ENCODE data around the gene P2RX4. TPM values are rescaled to one million over a fixed set of nuclear protein-coding genes. Genes with fewer than 3 reads are reported as not detected.
"Not testable (repeated sequence)": the region's sequence is repeated elsewhere in the genome, so short reads cannot be mapped to it uniquely, and the experiment has no call there.

The P2RX4 gene, protein sequence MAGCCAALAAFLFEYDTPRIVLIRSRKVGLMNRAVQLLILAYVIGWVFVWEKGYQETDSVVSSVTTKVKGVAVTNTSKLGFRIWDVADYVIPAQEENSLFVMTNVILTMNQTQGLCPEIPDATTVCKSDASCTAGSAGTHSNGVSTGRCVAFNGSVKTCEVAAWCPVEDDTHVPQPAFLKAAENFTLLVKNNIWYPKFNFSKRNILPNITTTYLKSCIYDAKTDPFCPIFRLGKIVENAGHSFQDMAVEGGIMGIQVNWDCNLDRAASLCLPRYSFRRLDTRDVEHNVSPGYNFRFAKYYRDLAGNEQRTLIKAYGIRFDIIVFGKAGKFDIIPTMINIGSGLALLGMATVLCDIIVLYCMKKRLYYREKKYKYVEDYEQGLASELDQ
- total RNA-seq (2022) (8.1 and 10.7 TPM in 2 replicates), Bru-seq, nascent RNA (percentile 54 among the genes with signal in this experiment), BruChase-seq, experiment 1, labeled RNA remaining after a 6-hour chase (percentile 46 among the genes with signal in this experiment), BruChase-seq, experiment 2, labeled RNA remaining after a 2-hour chase (percentile 46 among the genes with signal in this experiment)
- long read RNA-seq, transcript P2RX4-202 (12 exons, 2,032 nt): major isoform, 21 of 29 reads
- long read RNA-seq, partial matches to known transcripts: 0 of 29 reads
- long read RNA-seq, other reads (novel, unspliced or antisense): 6 of 29 reads

DNA sequence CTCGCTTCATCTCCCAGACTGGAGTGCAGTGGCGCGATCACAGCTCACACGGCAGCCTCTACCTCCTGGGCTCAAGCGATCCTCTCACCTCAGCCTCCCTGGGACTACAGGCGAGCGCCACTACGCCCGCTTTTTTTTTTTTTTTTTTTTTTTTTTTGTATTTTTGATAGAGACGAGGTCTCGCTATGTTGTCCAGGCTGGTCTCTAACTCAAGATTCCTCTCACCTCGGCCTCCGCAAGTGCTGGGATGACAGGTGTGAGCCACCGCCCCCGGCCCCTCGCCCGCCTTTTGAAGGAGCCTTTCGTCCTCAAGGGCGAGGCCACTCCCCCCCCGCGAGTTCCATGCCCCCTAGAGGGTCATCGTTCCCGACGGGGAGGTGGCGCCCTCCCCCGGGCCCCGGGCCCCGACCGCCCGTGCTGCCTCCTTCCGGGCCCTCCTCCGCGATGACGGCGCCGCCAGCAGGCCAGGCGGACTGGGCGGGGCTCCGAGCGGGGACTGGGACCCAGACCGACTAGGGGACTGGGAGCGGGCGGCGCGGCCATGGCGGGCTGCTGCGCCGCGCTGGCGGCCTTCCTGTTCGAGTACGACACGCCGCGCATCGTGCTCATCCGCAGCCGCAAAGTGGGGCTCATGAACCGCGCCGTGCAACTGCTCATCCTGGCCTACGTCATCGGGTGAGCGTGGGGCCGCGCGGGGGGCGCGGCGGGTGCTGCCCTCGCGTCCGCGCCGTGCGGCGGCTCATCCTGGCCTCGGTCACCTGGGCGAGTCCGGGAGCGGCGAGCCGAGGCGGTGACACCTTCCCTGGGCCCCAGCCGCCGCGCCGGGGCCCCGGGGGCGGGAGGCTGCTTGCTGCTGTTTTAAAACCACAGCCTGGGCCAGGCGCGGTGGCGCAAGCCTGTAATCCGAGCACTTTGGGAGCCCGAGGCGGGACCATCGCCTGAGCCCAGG lies at the start of gene P2RX4:
Gene P2RX4, plus strand, starts transcription at position 506 of the 949 bp plus-strand sequence. Its CDS starts 36 bp downstream, at position 542.
- no TSS peak for BruUV-seq (replicated peaks)
- Mint-ChIP-seq H3K4me3 (ENCODE audit: unreplicated experiment) (peak within 1 kb of the TSS; percentile 72), H3K27me3 (ENCODE audit: insufficient read depth, unreplicated experiment) (no peaks in the 10 kb centered on the region), H3K9me3 (ENCODE audit: unreplicated experiment) (no peaks in the 10 kb centered on the region), H3K4me1 (ENCODE audit: insufficient read depth, unreplicated experiment) (peaks cover 12% of the 10 kb centered on the region), H3K27ac (ENCODE audit: low read depth, unreplicated experiment) (peak within 1 kb of the TSS; percentile 63), H3K36me3 (ENCODE audit: insufficient read depth, unreplicated experiment) (peaks cover 9% of the 10 kb centered on the region)
- TF ChIP-seq, protein P1, sequence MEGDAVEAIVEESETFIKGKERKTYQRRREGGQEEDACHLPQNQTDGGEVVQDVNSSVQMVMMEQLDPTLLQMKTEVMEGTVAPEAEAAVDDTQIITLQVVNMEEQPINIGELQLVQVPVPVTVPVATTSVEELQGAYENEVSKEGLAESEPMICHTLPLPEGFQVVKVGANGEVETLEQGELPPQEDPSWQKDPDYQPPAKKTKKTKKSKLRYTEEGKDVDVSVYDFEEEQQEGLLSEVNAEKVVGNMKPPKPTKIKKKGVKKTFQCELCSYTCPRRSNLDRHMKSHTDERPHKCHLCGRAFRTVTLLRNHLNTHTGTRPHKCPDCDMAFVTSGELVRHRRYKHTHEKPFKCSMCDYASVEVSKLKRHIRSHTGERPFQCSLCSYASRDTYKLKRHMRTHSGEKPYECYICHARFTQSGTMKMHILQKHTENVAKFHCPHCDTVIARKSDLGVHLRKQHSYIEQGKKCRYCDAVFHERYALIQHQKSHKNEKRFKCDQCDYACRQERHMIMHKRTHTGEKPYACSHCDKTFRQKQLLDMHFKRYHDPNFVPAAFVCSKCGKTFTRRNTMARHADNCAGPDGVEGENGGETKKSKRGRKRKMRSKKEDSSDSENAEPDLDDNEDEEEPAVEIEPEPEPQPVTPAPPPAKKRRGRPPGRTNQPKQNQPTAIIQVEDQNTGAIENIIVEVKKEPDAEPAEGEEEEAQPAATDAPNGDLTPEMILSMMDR (IDR thresholded peaks at IDR 0.05; ENCODE audit: unreplicated experiment): peak; percentile 10
- ChIA-PET POLR2A (interaction anchor here (0.7 kb wide), 1 partner anchor 78 kb away, joined by 3 read pairs; no protein-coding TSS in a partner anchor), CTCF (interaction anchor here (1.2 kb wide), 1 partner anchor 25 kb away, joined by 6 read pairs; no protein-coding TSS in a partner anchor)
- intact Hi-C loops (cut with micrococcal nuclease): loop anchor here (5.0 kb wide), 1 partner anchor 88 kb away; no protein-coding TSS in a partner anchor
- peak; percentile 83 for DNase-seq (ENCODE audit: unreplicated experiment)

DNA sequence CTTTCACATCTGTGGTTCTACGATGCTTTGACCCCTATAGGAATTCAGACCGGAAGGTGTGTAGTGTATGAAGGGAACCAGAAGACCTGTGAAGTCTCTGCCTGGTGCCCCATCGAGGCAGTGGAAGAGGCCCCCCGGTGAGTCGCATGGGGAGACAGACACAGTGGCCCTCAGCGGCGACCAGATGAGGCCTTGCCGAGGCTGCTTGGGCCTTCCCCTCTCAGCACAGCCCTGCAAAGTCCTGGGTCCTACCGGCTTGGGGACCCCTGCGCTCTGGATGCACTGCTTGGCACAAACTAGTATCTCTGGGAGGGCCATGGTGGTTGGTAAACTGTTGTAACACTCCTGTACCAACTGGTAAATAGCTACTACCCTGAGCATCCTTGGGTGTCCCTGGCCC lies 47.5 kb upstream of the P2RX4 start:
- Mint-ChIP-seq H3K9me3 (ENCODE audit: unreplicated experiment) (no peaks in the 10 kb centered on the region), H3K4me3 (ENCODE audit: unreplicated experiment) (no peak overlapping the region), H3K27me3 (ENCODE audit: insufficient read depth, unreplicated experiment) (peaks cover 5% of the 10 kb centered on the region), H3K4me1 (ENCODE audit: insufficient read depth, unreplicated experiment) (peaks cover 6% of the 10 kb centered on the region), H3K36me3 (ENCODE audit: insufficient read depth, unreplicated experiment) (no peaks in the 10 kb centered on the region), H3K27ac (ENCODE audit: low read depth, unreplicated experiment) (no peak overlapping the region)
- intact Hi-C loops (cut with micrococcal nuclease): no loop called here
- TF ChIP-seq, protein P1 (IDR thresholded peaks at IDR 0.05; ENCODE audit: unreplicated experiment): no peak
- ChIA-PET CTCF (no interaction called here), POLR2A (no interaction called here)
- no TSS peak for BruUV-seq (replicated peaks)
- DNase-seq (ENCODE audit: unreplicated experiment): no peak

DNA sequence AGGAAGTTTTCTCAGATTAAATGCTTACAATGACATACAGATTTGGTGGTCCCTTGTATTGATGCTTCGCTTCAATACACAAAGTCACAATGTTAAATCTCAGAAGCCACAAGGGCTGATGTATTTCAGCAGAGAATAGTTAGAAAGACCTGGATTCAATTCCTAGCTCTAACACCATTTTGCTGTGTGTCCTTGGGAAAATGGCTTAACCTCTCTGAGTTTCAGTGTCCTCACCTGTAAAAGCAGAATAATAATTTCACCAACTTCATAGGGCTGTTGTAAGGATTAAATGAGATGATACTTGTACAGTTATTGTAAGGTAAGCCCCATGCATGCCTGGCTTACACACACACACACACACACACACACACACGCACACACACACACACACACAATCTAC lies 46.9 kb upstream of the P2RX4 start:
- DNase-seq (ENCODE audit: unreplicated experiment): no peak
- no peaks in the 10 kb centered on the region for H3K27me3 Mint-ChIP-seq (ENCODE audit: insufficient read depth, unreplicated experiment)
- ChIA-PET POLR2A (interaction anchor here (0.7 kb wide), 1 partner anchor 26 kb away, joined by 4 read pairs; no protein-coding TSS in a partner anchor), CTCF (no interaction called here)
- TF ChIP-seq, protein P1 (IDR thresholded peaks at IDR 0.05; ENCODE audit: unreplicated experiment): no peak
- intact Hi-C loops (cut with micrococcal nuclease): no loop called here
- no peak overlapping the region for H3K4me3 Mint-ChIP-seq (ENCODE audit: unreplicated experiment)
- no peaks in the 10 kb centered on the region for H3K36me3 Mint-ChIP-seq (ENCODE audit: insufficient read depth, unreplicated experiment)
- H3K4me1 Mint-ChIP-seq (ENCODE audit: insufficient read depth, unreplicated experiment): peaks cover 6% of the 10 kb centered on the region
- no peaks in the 10 kb centered on the region for H3K9me3 Mint-ChIP-seq (ENCODE audit: unreplicated experiment)
- no TSS peak for BruUV-seq (replicated peaks)
- H3K27ac Mint-ChIP-seq (ENCODE audit: low read depth, unreplicated experiment): no peak overlapping the region

DNA sequence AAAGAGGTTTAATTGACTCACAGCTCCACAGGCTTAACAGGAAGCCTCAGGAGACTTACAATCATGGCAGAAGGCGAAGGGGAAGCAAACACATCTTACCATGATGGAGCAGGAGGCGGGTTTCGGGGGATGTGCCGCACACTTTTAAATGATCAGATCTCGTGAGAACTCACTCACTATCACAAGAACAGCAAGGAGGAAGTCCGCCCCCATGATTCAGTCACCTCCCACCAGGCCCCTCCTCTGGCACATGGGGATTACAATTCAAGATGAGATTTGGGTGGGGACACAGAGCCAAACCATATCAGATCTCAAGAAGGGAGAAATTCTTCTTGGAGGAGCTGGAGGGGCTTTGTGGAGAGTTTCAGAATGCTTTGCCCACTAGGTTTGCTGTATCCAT lies 45.1 kb upstream of the P2RX4 start:
- BruUV-seq (replicated peaks); H3K9me3 Mint-ChIP-seq (ENCODE audit: unreplicated experiment); H3K27me3 Mint-ChIP-seq (ENCODE audit: insufficient read depth, unreplicated experiment); H3K27ac Mint-ChIP-seq (ENCODE audit: low read depth, unreplicated experiment); H3K36me3 Mint-ChIP-seq (ENCODE audit: insufficient read depth, unreplicated experiment); DNase-seq (ENCODE audit: unreplicated experiment); intact Hi-C loops (cut with micrococcal nuclease); H3K4me3 Mint-ChIP-seq (ENCODE audit: unreplicated experiment); H3K4me1 Mint-ChIP-seq (ENCODE audit: insufficient read depth, unreplicated experiment); POLR2A ChIA-PET: not testable (repeated sequence)
- CTCF ChIA-PET: interaction anchor here (0.6 to 0.9 kb wide), 3 partner anchors 12 to 113 kb away, joined by 3 read pairs; no protein-coding TSS in a partner anchor
